Measurements from ENCODE around the gene SLC16A7. TPM values are rescaled to one million over a fixed set of nuclear protein-coding genes. Genes with fewer than 3 reads are reported as not detected.

SLC16A7 gene
- total RNA-seq, 1 donor from 2014 or later, result 11.2 TPM

- Mint-ChIP-seq H3K9me3 (ENCODE audit: unreplicated experiment) (no peaks in the 10 kb centered on the region), H3K27me3 (ENCODE audit: unreplicated experiment) (no peaks in the 10 kb centered on the region), H3K36me3 (ENCODE audit: unreplicated experiment) (no peaks in the 10 kb centered on the region), H3K4me3 (ENCODE audit: unreplicated experiment) (no peak overlapping the region), H3K4me1 (ENCODE audit: low read depth, unreplicated experiment) (no peaks in the 10 kb centered on the region), H3K27ac (ENCODE audit: unreplicated experiment) (no peak overlapping the region)
- no peak for TF ChIP-seq CTCF (IDR thresholded peaks at IDR 0.05; ENCODE audit: partially characterized antibody, unreplicated experiment)
- no peak for DNase-seq
Observed at GRCh38 chr12:59719701-59720100, 123.9 kb downstream of the SLC16A7 start.

- no peak for DNase-seq
- Mint-ChIP-seq H3K27me3 (ENCODE audit: unreplicated experiment) (no peaks in the 10 kb centered on the region), H3K4me3 (ENCODE audit: unreplicated experiment) (no peak overlapping the region), H3K9me3 (ENCODE audit: unreplicated experiment) (no peaks in the 10 kb centered on the region), H3K36me3 (ENCODE audit: unreplicated experiment) (no peaks in the 10 kb centered on the region), H3K4me1 (ENCODE audit: low read depth, unreplicated experiment) (no peaks in the 10 kb centered on the region), H3K27ac (ENCODE audit: unreplicated experiment) (no peak overlapping the region)
- TF ChIP-seq CTCF (IDR thresholded peaks at IDR 0.05; ENCODE audit: partially characterized antibody, unreplicated experiment), result no peak
Observed at GRCh38 chr12:59723520-59723919, 127.7 kb downstream of the SLC16A7 start.

- TF ChIP-seq CTCF (IDR thresholded peaks at IDR 0.05; ENCODE audit: partially characterized antibody, unreplicated experiment), result no peak
- Mint-ChIP-seq H3K36me3 (ENCODE audit: unreplicated experiment) (no peaks in the 10 kb centered on the region), H3K4me1 (ENCODE audit: low read depth, unreplicated experiment) (no peaks in the 10 kb centered on the region), H3K27me3 (ENCODE audit: unreplicated experiment) (no peaks in the 10 kb centered on the region), H3K27ac (ENCODE audit: unreplicated experiment) (no peak overlapping the region), H3K9me3 (ENCODE audit: unreplicated experiment) (no peaks in the 10 kb centered on the region), H3K4me3 (ENCODE audit: unreplicated experiment) (no peak overlapping the region)
- DNase-seq, result no peak
Observed at GRCh38 chr12:59724011-59724695, 128.3 kb downstream of the SLC16A7 start.

- Mint-ChIP-seq H3K9me3 (ENCODE audit: unreplicated experiment) (peaks cover 2% of the 10 kb centered on the region), H3K36me3 (ENCODE audit: unreplicated experiment) (no peaks in the 10 kb centered on the region), H3K27me3 (ENCODE audit: unreplicated experiment) (peaks cover 8% of the 10 kb centered on the region), H3K4me1 (ENCODE audit: low read depth, unreplicated experiment) (peaks cover 26% of the 10 kb centered on the region), H3K4me3 (ENCODE audit: unreplicated experiment) (no peak overlapping the region), H3K27ac (ENCODE audit: unreplicated experiment) (no peak overlapping the region)
- no peak for DNase-seq
- no peak for TF ChIP-seq CTCF (IDR thresholded peaks at IDR 0.05; ENCODE audit: partially characterized antibody, unreplicated experiment)
Observed at GRCh38 chr12:59733200-59733599, 137.4 kb downstream of the SLC16A7 start.

GRCh38 chr12:59734371-59734770 lies 138.5 kb downstream of the SLC16A7 start:
- peaks cover 2% of the 10 kb centered on the region for H3K9me3 Mint-ChIP-seq (ENCODE audit: unreplicated experiment)
- H3K36me3 Mint-ChIP-seq (ENCODE audit: unreplicated experiment), result no peaks in the 10 kb centered on the region
- TF ChIP-seq CTCF (IDR thresholded peaks at IDR 0.05; ENCODE audit: partially characterized antibody, unreplicated experiment), result no peak
- peaks cover 8% of the 10 kb centered on the region for H3K27me3 Mint-ChIP-seq (ENCODE audit: unreplicated experiment)
- DNase-seq, result peak; percentile 31
- peaks cover 30% of the 10 kb centered on the region for H3K4me1 Mint-ChIP-seq (ENCODE audit: low read depth, unreplicated experiment)
- no peak overlapping the region for H3K4me3 Mint-ChIP-seq (ENCODE audit: unreplicated experiment)
- peak overlapping the region; percentile 12 for H3K27ac Mint-ChIP-seq (ENCODE audit: unreplicated experiment)
